ENCODE results near the gene ZNF543. TPM values are rescaled to one million over a fixed set of nuclear protein-coding genes. Genes with fewer than 3 reads are reported as not detected.

The ZNF543 gene
- total and polyA plus RNA-seq, 2 of the 13 experiments (the other 11 are each of a cell fraction or from before 2014, with no cell fraction given): 2.1 to 8.9 TPM

GRCh38 chr19:57279418-57280164 lies 40.7 kb upstream of the ZNF543 start (continued):
- no peak; the same call in 1 of the 2 replicates for TF ChIP-seq JUNB (CRISPR knock-in tag; IDR thresholded peaks at IDR 0.05; ENCODE audit: borderline replicate concordance)
- 0 out of 2 replicates have a peak, but pooled peaks have one; percentile 19 for TF ChIP-seq GTF2F1 (IDR thresholded peaks at IDR 0.05; ENCODE audit: low read length)
- peak; percentile 7; the same call in 1 of the 2 replicates for TF ChIP-seq SMC3 (IDR thresholded peaks at IDR 0.05; ENCODE audit: low read length)
- TF ChIP-seq REST (IDR thresholded peaks at IDR 0.05; ENCODE audit: borderline replicate concordance in 1 of 2, low read depth in 1 of 2, low read length in 2 of 2): peak in 1 of 2 experiments; percentile 32; a peak in 2 of 4 replicates
- peak; percentile 72; the same call in 1 of the 2 replicates for TF ChIP-seq MLXIP (CRISPR knock-in tag; IDR thresholded peaks at IDR 0.05; ENCODE audit: borderline replicate concordance)
- 0 out of 2 replicates have a peak, but pooled peaks have one; percentile 9 for TF ChIP-seq KDM1A (CRISPR knock-in tag; IDR thresholded peaks at IDR 0.05)
- peak; percentile 80 for TF ChIP-seq REPIN1 (CRISPR knock-in tag; IDR thresholded peaks at IDR 0.05; ENCODE audit: borderline replicate concordance, low read depth)
- TF ChIP-seq PATZ1 (CRISPR knock-in tag; IDR thresholded peaks at IDR 0.05): peak; percentile 81
- peak; percentile 43 for TF ChIP-seq CBX1 (IDR thresholded peaks at IDR 0.05; ENCODE audit: low read depth)
- peak; percentile 87; the same call in 1 of the 2 replicates for TF ChIP-seq ZGPAT (CRISPR knock-in tag; IDR thresholded peaks at IDR 0.05)
